Measurements from ENCODE around the gene PJA2. TPM values are rescaled to one million over a fixed set of nuclear protein-coding genes. Genes with fewer than 3 reads are reported as not detected.

Gene PJA2
- total and polyA plus RNA-seq, 4 donors, result 23.6 to 69.2 (median 42.8) TPM

GRCh38 chr5:109455598-109456096 is 45.9 kb upstream of the PJA2 start:
- WGBS, result 57% methylated on average over 3 of the region's 3 CpGs
- DNase-seq (ENCODE audit: low spot score), result no peak
- H3K27ac ChIP-seq (ENCODE audit: low read depth in 1 of 2, low read length in 2 of 2), result no peak overlapping the region
- peaks cover 0 to 2% (median 0%) of the 10 kb centered on the region in 4 donors for H3K27me3 ChIP-seq (ENCODE audit: control insufficient read depth in 4 of 4, insufficient read depth in 4 of 4, low read length in 3 of 4)
- no peaks in the 10 kb centered on the region for H3K4me1 ChIP-seq (ENCODE audit: control insufficient read depth in 4 of 4, insufficient read depth in 4 of 4, low read length in 3 of 4)
- TF ChIP-seq SP1 (IDR thresholded peaks at IDR 0.05) (no peak), EGR1 (IDR thresholded peaks at IDR 0.05; ENCODE audit: low read depth in 2 of 2) (no peak), ATF3 (IDR thresholded peaks at IDR 0.05) (no peak), MAX (IDR thresholded peaks at IDR 0.05) (no peak), JUND (IDR thresholded peaks at IDR 0.05) (peak in 1 of 2 donors; percentile 11)
- H3K36me3 ChIP-seq (ENCODE audit: control insufficient read depth in 4 of 4, insufficient read depth in 3 of 4, low read depth in 1 of 4, low read length in 3 of 4), result no peaks in the 10 kb centered on the region
- no peak overlapping the region for H3K9ac ChIP-seq (ENCODE audit: low read depth in 1 of 2, low read length in 2 of 2)
- H3K4me3 ChIP-seq (ENCODE audit: low read depth in 1 of 3, low read length in 3 of 3), result no peak overlapping the region
- peaks cover 0 to 2% (median 0%) of the 10 kb centered on the region in 4 donors for H3K9me3 ChIP-seq (ENCODE audit: control insufficient read depth in 4 of 4, low read length in 3 of 4)

GRCh38 chr5:109454731-109455505 is 45.1 kb upstream of the PJA2 start:
- Histone ChIP-seq H3K36me3 (ENCODE audit: control insufficient read depth in 4 of 4, insufficient read depth in 3 of 4, low read depth in 1 of 4, low read length in 3 of 4) (no peaks in the 10 kb centered on the region), H3K27ac (ENCODE audit: low read depth in 1 of 2, low read length in 2 of 2) (no peak overlapping the region), H3K27me3 (ENCODE audit: control insufficient read depth in 4 of 4, insufficient read depth in 4 of 4, low read length in 3 of 4) (peaks cover 0 to 2% (median 0%) of the 10 kb centered on the region in 4 donors), H3K4me3 (ENCODE audit: low read depth in 1 of 3, low read length in 3 of 3) (no peak overlapping the region), H3K9me3 (ENCODE audit: control insufficient read depth in 4 of 4, low read length in 3 of 4) (peaks cover 0 to 2% (median 0%) of the 10 kb centered on the region in 4 donors), H3K4me1 (ENCODE audit: control insufficient read depth in 4 of 4, insufficient read depth in 4 of 4, low read length in 3 of 4) (no peaks in the 10 kb centered on the region), H3K9ac (ENCODE audit: low read depth in 1 of 2, low read length in 2 of 2) (no peak overlapping the region)
- 72% methylated on average over 6 of the region's 6 CpGs for WGBS
- TF ChIP-seq EGR1 (IDR thresholded peaks at IDR 0.05; ENCODE audit: low read depth in 2 of 2) (no peak), CTCF (IDR thresholded peaks at IDR 0.05; ENCODE audit: low read depth, low read length, missing input control) (no peak)
- DNase-seq (ENCODE audit: low spot score), result no peak

GRCh38 chr5:109453251-109453650 is 43.5 kb upstream of the PJA2 start:
- Histone ChIP-seq H3K4me3 (ENCODE audit: low read depth in 1 of 3, low read length in 3 of 3) (no peak overlapping the region), H3K9me3 (ENCODE audit: control insufficient read depth in 4 of 4, low read length in 3 of 4) (peaks cover 0 to 2% (median 0%) of the 10 kb centered on the region in 4 donors), H3K36me3 (ENCODE audit: control insufficient read depth in 4 of 4, insufficient read depth in 3 of 4, low read depth in 1 of 4, low read length in 3 of 4) (no peaks in the 10 kb centered on the region), H3K9ac (ENCODE audit: low read depth in 1 of 2, low read length in 2 of 2) (no peak overlapping the region), H3K27me3 (ENCODE audit: control insufficient read depth in 4 of 4, insufficient read depth in 4 of 4, low read length in 3 of 4) (peaks cover 0 to 2% (median 0%) of the 10 kb centered on the region in 4 donors), H3K27ac (ENCODE audit: low read depth in 1 of 2, low read length in 2 of 2) (no peak overlapping the region), H3K4me1 (ENCODE audit: control insufficient read depth in 4 of 4, insufficient read depth in 4 of 4, low read length in 3 of 4) (no peaks in the 10 kb centered on the region)
- no peak for DNase-seq (ENCODE audit: low spot score)
- TF ChIP-seq MAX (IDR thresholded peaks at IDR 0.05) (no peak), YY1 (IDR thresholded peaks at IDR 0.05) (no peak), GABPA (IDR thresholded peaks at IDR 0.05 in 1 of 2, conservative IDR thresholded peaks at IDR 0.05 in 1 of 2) (no peak), TAF1 (conservative IDR thresholded peaks at IDR 0.05) (no peak), HNF4G (IDR thresholded peaks at IDR 0.05) (no peak), HNF4A (conservative IDR thresholded peaks at IDR 0.05) (no peak), FOXA1 (IDR thresholded peaks at IDR 0.05) (no peak), CTCF (IDR thresholded peaks at IDR 0.05; ENCODE audit: low read depth, low read length, missing input control) (no peak), REST (IDR thresholded peaks at IDR 0.05) (no peak), ATF3 (IDR thresholded peaks at IDR 0.05) (no peak), NR2F2 (IDR thresholded peaks at IDR 0.05) (no peak), RXRA (IDR thresholded peaks at IDR 0.05) (no peak)
